ENCODE measurements around the gene PLXNA1. TPM values are rescaled to one million over a fixed set of nuclear protein-coding genes. Genes with fewer than 3 reads are reported as not detected.

PLXNA1 gene
- total RNA-seq, 1 experiment from 2014 or later = 88.7 TPM

Other genes starting within 250 kb of the PLXNA1 start
- not detected in 2 replicates for gene PRR23E, start 210.0 kb downstream of the PLXNA1 start, total RNA-seq (2014; rRNA removed)

All from LHCN-M2 (cell line).